Urinary bladder (tissue), 2 donors: ENCODE results near the gene KRTAP20-2. TPM values are rescaled to one million over a fixed set of nuclear protein-coding genes. Genes with fewer than 3 reads are reported as not detected.

Source experiments
- polyA plus RNA-seq: library from polyadenylated mRNA; stranded (reverse); fragments of 200-250 nt; gene quantifications from one replicate; pipeline ENCODE4 v1.2.3, GENCODE V29; 2013
- small RNA-seq: library from RNA; depleted of rRNA; stranded (forward); fragments of <200 nt; gene quantifications from one replicate; pipeline ENCODE3, GENCODE V24; 2014
- total RNA-seq: library from RNA; depleted of rRNA; stranded (reverse); fragments of >200 nt; gene quantifications from one replicate; pipeline ENCODE4 v1.2.3, GENCODE V29; 2014
- donor health status: healthy.

The KRTAP20-2 gene
- total and polyA plus RNA-seq, 2 donors = not detected

Small RNA genes within 50 kb of the gene (small RNA-seq; reads per million reads assigned to genes)
- gene KRTAP20-1 (not detected), gene KRTAP20-3 (not detected), gene KRTAP20-4 (not detected), gene KRTAP22-1 (not detected), gene KRTAP22-2 (not detected)

Other genes starting within 250 kb of the KRTAP20-2 start
- not detected for gene KRTAP13-1, start 239.2 kb upstream of the KRTAP20-2 start, total RNA-seq
- not detected for gene KRTAP13-1, start 239.2 kb upstream of the KRTAP20-2 start, polyA plus RNA-seq
- not detected for gene KRTAP13-3, start 209.3 kb upstream of the KRTAP20-2 start, total RNA-seq
- gene KRTAP13-3, start 209.3 kb upstream of the KRTAP20-2 start, polyA plus RNA-seq = not detected
- gene KRTAP13-4, start 205.0 kb upstream of the KRTAP20-2 start, total RNA-seq = not detected
- not detected for gene KRTAP13-4, start 205.0 kb upstream of the KRTAP20-2 start, polyA plus RNA-seq
- not detected for gene KRTAP15-1, start 194.9 kb upstream of the KRTAP20-2 start, total RNA-seq
- not detected for gene KRTAP15-1, start 194.9 kb upstream of the KRTAP20-2 start, polyA plus RNA-seq
- not detected for gene KRTAP19-1, start 154.8 kb upstream of the KRTAP20-2 start, total RNA-seq
- not detected for gene KRTAP19-1, start 154.8 kb upstream of the KRTAP20-2 start, polyA plus RNA-seq
- gene KRTAP19-2, start 147.8 kb upstream of the KRTAP20-2 start, total RNA-seq = not detected
- gene KRTAP19-2, start 147.8 kb upstream of the KRTAP20-2 start, polyA plus RNA-seq = not detected
- not detected for gene KRTAP19-3, start 143.2 kb upstream of the KRTAP20-2 start, total RNA-seq
- not detected for gene KRTAP19-3, start 143.2 kb upstream of the KRTAP20-2 start, polyA plus RNA-seq
- gene KRTAP19-4, start 138.0 kb upstream of the KRTAP20-2 start, total RNA-seq = not detected
- not detected for gene KRTAP19-4, start 138.0 kb upstream of the KRTAP20-2 start, polyA plus RNA-seq
- not detected for gene KRTAP19-5, start 133.1 kb upstream of the KRTAP20-2 start, total RNA-seq
- gene KRTAP19-5, start 133.1 kb upstream of the KRTAP20-2 start, polyA plus RNA-seq = not detected
- not detected for gene KRTAP19-6, start 93.3 kb upstream of the KRTAP20-2 start, total RNA-seq
- gene KRTAP19-6, start 93.3 kb upstream of the KRTAP20-2 start, polyA plus RNA-seq = not detected
- not detected for gene KRTAP19-7, start 73.9 kb upstream of the KRTAP20-2 start, total RNA-seq
- not detected for gene KRTAP19-7, start 73.9 kb upstream of the KRTAP20-2 start, polyA plus RNA-seq
- not detected for gene KRTAP22-2, start 44.8 kb upstream of the KRTAP20-2 start, total RNA-seq
- not detected for gene KRTAP22-2, start 44.8 kb upstream of the KRTAP20-2 start, polyA plus RNA-seq
- gene KRTAP6-3, start 42.8 kb upstream of the KRTAP20-2 start, total RNA-seq = not detected
- gene KRTAP6-3, start 42.8 kb upstream of the KRTAP20-2 start, polyA plus RNA-seq = not detected
- not detected for gene KRTAP6-2, start 36.3 kb upstream of the KRTAP20-2 start, total RNA-seq
- not detected for gene KRTAP6-2, start 36.3 kb upstream of the KRTAP20-2 start, polyA plus RNA-seq
- gene KRTAP22-1, start 34.1 kb upstream of the KRTAP20-2 start, total RNA-seq = not detected
- gene KRTAP22-1, start 34.1 kb upstream of the KRTAP20-2 start, polyA plus RNA-seq = not detected
- gene KRTAP6-1, start 21.3 kb upstream of the KRTAP20-2 start, total RNA-seq = not detected
- not detected for gene KRTAP6-1, start 21.3 kb upstream of the KRTAP20-2 start, polyA plus RNA-seq
- not detected for gene KRTAP20-1, start 18.8 kb upstream of the KRTAP20-2 start, total RNA-seq
- gene KRTAP20-1, start 18.8 kb upstream of the KRTAP20-2 start, polyA plus RNA-seq = not detected
- gene KRTAP20-4, start 14.6 kb upstream of the KRTAP20-2 start, total RNA-seq = not detected
- not detected for gene KRTAP20-4, start 14.6 kb upstream of the KRTAP20-2 start, polyA plus RNA-seq
- not detected for gene KRTAP20-3, start 7.7 kb downstream of the KRTAP20-2 start, total RNA-seq
- gene KRTAP20-3, start 7.7 kb downstream of the KRTAP20-2 start, polyA plus RNA-seq = not detected
- gene KRTAP21-3, start 83.6 kb downstream of the KRTAP20-2 start, total RNA-seq = not detected
- not detected for gene KRTAP21-3, start 83.6 kb downstream of the KRTAP20-2 start, polyA plus RNA-seq
- gene KRTAP21-2, start 112.1 kb downstream of the KRTAP20-2 start, total RNA-seq = not detected
- gene KRTAP21-2, start 112.1 kb downstream of the KRTAP20-2 start, polyA plus RNA-seq = not detected
- gene KRTAP21-1, start 120.2 kb downstream of the KRTAP20-2 start, total RNA-seq = not detected
- not detected for gene KRTAP21-1, start 120.2 kb downstream of the KRTAP20-2 start, polyA plus RNA-seq
- gene KRTAP8-1, start 178.1 kb downstream of the KRTAP20-2 start, total RNA-seq = not detected
- gene KRTAP8-1, start 178.1 kb downstream of the KRTAP20-2 start, polyA plus RNA-seq = not detected
- gene KRTAP7-1, start 194.6 kb downstream of the KRTAP20-2 start, total RNA-seq = not detected
- gene KRTAP7-1, start 194.6 kb downstream of the KRTAP20-2 start, polyA plus RNA-seq = not detected
- gene KRTAP11-1, start 246.4 kb downstream of the KRTAP20-2 start, total RNA-seq = not detected
- not detected for gene KRTAP11-1, start 246.4 kb downstream of the KRTAP20-2 start, polyA plus RNA-seq